ENCODE results near the gene CNBD2.
"Not testable (repeated sequence)": the region's sequence is repeated elsewhere in the genome, so short reads cannot be mapped to it uniquely, and the experiment has no call there.

Gene CNBD2

DNA sequence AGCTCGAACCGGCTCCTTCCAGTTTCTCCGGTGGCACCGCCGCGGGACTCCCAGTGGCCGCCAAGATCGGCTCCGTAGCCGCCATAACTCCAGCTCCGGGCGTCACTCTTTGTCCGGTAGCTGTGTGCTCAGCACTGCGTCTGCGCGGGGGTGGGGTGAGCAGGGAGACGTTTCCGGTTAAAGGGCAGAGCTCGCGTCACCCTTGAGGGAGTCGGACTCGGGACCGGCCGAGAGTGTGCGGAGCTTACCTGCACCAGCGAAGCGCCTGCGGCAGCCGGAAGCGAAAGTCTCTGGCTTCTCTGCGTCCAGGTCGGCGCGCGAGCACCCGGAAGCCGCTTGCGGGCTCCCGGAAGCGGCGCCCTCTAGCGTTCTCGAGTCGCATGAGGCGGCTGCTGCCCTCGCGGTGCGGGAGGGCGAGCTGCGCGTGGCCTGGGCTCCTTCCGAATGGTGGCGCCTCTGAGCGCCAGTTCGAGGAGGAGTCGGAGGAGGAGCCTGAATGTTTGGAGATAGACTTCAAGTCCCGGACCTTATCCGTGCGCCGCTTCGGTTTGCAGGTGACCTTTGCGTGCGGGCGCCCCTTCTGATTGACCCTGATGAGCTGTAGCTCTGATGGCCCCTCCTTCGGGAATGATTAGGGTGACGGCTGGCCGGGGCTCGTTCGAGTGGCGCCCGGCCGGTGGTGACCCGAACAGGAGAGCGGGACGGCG, 14.0 kb upstream of the CNBD2 start, which contains the start of gene SCAND1:
Gene SCAND1 (minus strand): TSS at position 303 of the 707 bp plus-strand sequence. CDS start 218 bp downstream, at position 85.
- under 1% methylated on average over 73 of the region's 76 CpGs for WGBS (ENCODE audit: insufficient coverage)
- Histone ChIP-seq H3K9me3 (ENCODE audit: control extremely low read depth in 1 of 5, control insufficient read depth in 4 of 5, insufficient read depth in 2 of 5, low read depth in 1 of 5, low read length in 4 of 5) (no peaks in the 10 kb centered on the region), H3K27me3 (replicated peaks in 2 of 5; ENCODE audit: control insufficient read depth in 4 of 5, insufficient read depth in 5 of 5, low read length in 4 of 5) (no peaks in the 10 kb centered on the region), H3K36me3 (ENCODE audit: control insufficient read depth in 4 of 4, insufficient read depth in 4 of 4, low read length in 3 of 4) (peaks cover 0 to 7% (median under 1%) of the 10 kb centered on the region in 4 experiments), H3K4me3 (ENCODE audit: control insufficient read depth in 1 of 7, extremely low read depth in 1 of 7, insufficient read depth in 4 of 7, low read depth in 2 of 7, low read length in 6 of 7) (peak within 1 kb of the TSS; percentile 82 to 96 (median 90)), H3K27ac (ENCODE audit: insufficient read depth in 1 of 2, low read depth in 1 of 2, low read length in 2 of 2, poor library complexity in 1 of 2, severe bottlenecking in 2 of 2) (peak within 1 kb of the TSS; percentile 91 to 97), H3K4me1 (ENCODE audit: control extremely low read depth in 1 of 4, control insufficient read depth in 4 of 4, insufficient read depth in 4 of 4, low read length in 3 of 4) (peaks cover 9 to 26% (median 19%) of the 10 kb centered on the region in 4 experiments)
- CTCF ChIA-PET = interaction anchor here (0.6 to 3.4 kb wide), 22 partner anchors 9 to 1224 kb away, joined by 3 to 29 read pairs (median 4); partner anchors contain the start of genes CNBD2, PHF20 and RBM39
- POLR2A ChIA-PET = interaction anchor here (0.5 to 1.9 kb wide), 7 partner anchors 11 to 1260 kb away, joined by 3 to 9 read pairs (median 4); partner anchors contain the start of gene RBM39
- DNase-seq = peak; percentile 96 to 98 (median 98)

DNA sequence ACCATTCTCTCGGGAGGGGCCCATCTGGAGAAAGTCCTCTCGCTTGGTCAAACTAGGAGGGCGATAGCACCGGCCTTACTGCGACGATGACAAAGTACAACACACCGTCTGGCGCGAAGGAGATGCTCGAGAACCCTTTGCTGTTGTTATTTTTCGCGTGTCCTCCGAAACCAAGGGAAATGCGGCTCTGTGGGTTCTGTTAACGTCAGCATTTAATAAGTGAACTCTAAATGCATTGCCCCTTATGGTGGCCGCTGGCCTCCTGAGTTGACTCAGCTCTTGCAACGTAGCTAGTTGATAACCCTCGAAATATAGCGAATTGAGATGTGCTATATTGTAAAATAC, 13.5 kb upstream of the CNBD2 start:
- ChIA-PET CTCF (interaction anchor here (0.7 to 3.4 kb wide), 17 partner anchors 9 to 213 kb away, joined by 3 to 29 read pairs (median 6); partner anchors contain the start of genes CNBD2, PHF20 and RBM39), POLR2A (interaction anchor here (0.6 to 1.9 kb wide), 4 partner anchors 96 to 1260 kb away, joined by 3 to 9 read pairs (median 4); partner anchors contain the start of gene RBM39)
- Histone ChIP-seq H3K4me3 (ENCODE audit: control insufficient read depth in 1 of 7, extremely low read depth in 1 of 7, insufficient read depth in 4 of 7, low read depth in 2 of 7, low read length in 6 of 7) (peak overlapping the region; percentile 82 to 96 (median 90)), H3K36me3 (ENCODE audit: control insufficient read depth in 4 of 4, insufficient read depth in 4 of 4, low read length in 3 of 4) (peaks cover 0 to 4% (median 0%) of the 10 kb centered on the region in 4 experiments), H3K27me3 (replicated peaks in 2 of 5; ENCODE audit: control insufficient read depth in 4 of 5, insufficient read depth in 5 of 5, low read length in 4 of 5) (no peaks in the 10 kb centered on the region), H3K4me1 (ENCODE audit: control extremely low read depth in 1 of 4, control insufficient read depth in 4 of 4, insufficient read depth in 4 of 4, low read length in 3 of 4) (peaks cover 9 to 26% (median 19%) of the 10 kb centered on the region in 4 experiments), H3K9me3 (ENCODE audit: control extremely low read depth in 1 of 5, control insufficient read depth in 4 of 5, insufficient read depth in 2 of 5, low read depth in 1 of 5, low read length in 4 of 5) (no peaks in the 10 kb centered on the region), H3K27ac (ENCODE audit: insufficient read depth in 1 of 2, low read depth in 1 of 2, low read length in 2 of 2, poor library complexity in 1 of 2, severe bottlenecking in 2 of 2) (peak overlapping the region; percentile 91 to 97)
- DNase-seq = peak; percentile 67 to 79 (median 79)
- under 1% methylated on average over 15 of the region's 19 CpGs for WGBS (ENCODE audit: insufficient coverage)

DNA sequence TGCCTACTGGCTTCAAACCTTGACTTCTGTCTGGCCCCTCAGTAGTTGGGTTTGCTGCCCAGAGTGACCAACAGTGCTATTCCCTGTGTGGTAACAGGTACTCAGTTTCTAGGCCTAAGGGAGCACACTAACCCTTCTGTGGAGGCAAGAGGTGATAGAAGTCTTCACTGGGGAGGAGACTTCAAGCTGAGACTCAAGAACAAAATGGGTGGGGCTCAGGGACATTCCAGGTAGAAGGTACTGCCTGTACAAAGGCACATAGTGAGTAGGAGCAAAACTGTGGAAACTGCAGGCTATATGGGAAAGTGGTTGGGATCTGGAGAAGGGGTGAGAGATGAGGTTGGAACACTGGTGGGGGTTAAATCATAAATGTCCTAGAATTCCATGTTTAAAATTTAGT, 11.8 kb upstream of the CNBD2 start:
- Histone ChIP-seq H3K4me1 (ENCODE audit: control extremely low read depth in 1 of 4, control insufficient read depth in 4 of 4, insufficient read depth in 4 of 4, low read length in 3 of 4) (peaks cover 9 to 26% (median 19%) of the 10 kb centered on the region in 4 experiments), H3K27me3 (replicated peaks in 2 of 5; ENCODE audit: control insufficient read depth in 4 of 5, insufficient read depth in 5 of 5, low read length in 4 of 5) (no peaks in the 10 kb centered on the region), H3K4me3 (ENCODE audit: control insufficient read depth in 1 of 7, extremely low read depth in 1 of 7, insufficient read depth in 4 of 7, low read depth in 2 of 7, low read length in 6 of 7) (no peak overlapping the region), H3K9me3 (ENCODE audit: control extremely low read depth in 1 of 5, control insufficient read depth in 4 of 5, insufficient read depth in 2 of 5, low read depth in 1 of 5, low read length in 4 of 5) (no peaks in the 10 kb centered on the region), H3K27ac (ENCODE audit: insufficient read depth in 1 of 2, low read depth in 1 of 2, low read length in 2 of 2, poor library complexity in 1 of 2, severe bottlenecking in 2 of 2) (no peak overlapping the region), H3K36me3 (ENCODE audit: control insufficient read depth in 4 of 4, insufficient read depth in 4 of 4, low read length in 3 of 4) (peaks cover 0 to 4% (median 0%) of the 10 kb centered on the region in 4 experiments)
- CTCF ChIA-PET = interaction anchor here (1.2 to 3.4 kb wide), 3 partner anchors 7 to 110 kb away, joined by 3 to 22 read pairs (median 21); no protein-coding TSS in a partner anchor
- POLR2A ChIA-PET = interaction anchor here (0.6 kb wide), 1 partner anchor 187 kb away, joined by 4 read pairs; no protein-coding TSS in a partner anchor
- DNase-seq = no peak

- POLR2A ChIA-PET; DNase-seq; H3K9me3 ChIP-seq (ENCODE audit: control extremely low read depth in 1 of 5, control insufficient read depth in 4 of 5, insufficient read depth in 2 of 5, low read depth in 1 of 5, low read length in 4 of 5); H3K4me3 ChIP-seq (ENCODE audit: control insufficient read depth in 1 of 7, extremely low read depth in 1 of 7, insufficient read depth in 4 of 7, low read depth in 2 of 7, low read length in 6 of 7); H3K4me1 ChIP-seq (ENCODE audit: control extremely low read depth in 1 of 4, control insufficient read depth in 4 of 4, insufficient read depth in 4 of 4, low read length in 3 of 4); H3K27ac ChIP-seq (ENCODE audit: insufficient read depth in 1 of 2, low read depth in 1 of 2, low read length in 2 of 2, poor library complexity in 1 of 2, severe bottlenecking in 2 of 2); H3K27me3 ChIP-seq (replicated peaks in 2 of 5; ENCODE audit: control insufficient read depth in 4 of 5, insufficient read depth in 5 of 5, low read length in 4 of 5); H3K36me3 ChIP-seq (ENCODE audit: control insufficient read depth in 4 of 4, insufficient read depth in 4 of 4, low read length in 3 of 4): not testable (repeated sequence)
- WGBS (ENCODE audit: insufficient coverage) = 100% methylated on average over 3 of the region's 6 CpGs
- CTCF ChIA-PET = interaction anchor here (1.0 to 1.3 kb wide), 2 partner anchors 34 to 36 kb away, joined by 3 to 5 read pairs; no protein-coding TSS in a partner anchor
These were observed 9.1 kb upstream of the CNBD2 start for GRCh38 chr20:35959291-35959690.

DNA sequence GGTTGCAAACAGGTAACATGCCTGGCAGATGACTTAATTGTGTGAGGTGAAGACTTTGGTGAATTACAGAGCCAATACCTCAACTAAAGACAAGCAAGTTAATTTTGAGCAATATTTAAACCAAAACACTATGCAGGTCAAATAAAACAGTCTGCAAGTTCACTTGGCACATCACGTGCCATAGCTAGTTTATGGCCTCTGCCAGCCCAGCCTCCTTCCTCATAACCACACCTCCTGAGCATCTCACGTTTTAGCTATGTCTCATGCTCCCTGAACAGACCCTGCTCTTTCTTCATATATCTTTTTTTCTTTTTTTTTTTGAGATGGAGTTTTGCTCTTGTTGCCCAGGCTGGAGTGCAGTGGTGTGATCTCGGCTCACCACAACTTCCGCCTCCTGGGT, 4.5 kb upstream of the CNBD2 start:
- Histone ChIP-seq H3K9me3 (ENCODE audit: control extremely low read depth in 1 of 5, control insufficient read depth in 4 of 5, insufficient read depth in 2 of 5, low read depth in 1 of 5, low read length in 4 of 5) (no peaks in the 10 kb centered on the region), H3K27me3 (replicated peaks in 2 of 5; ENCODE audit: control insufficient read depth in 4 of 5, insufficient read depth in 5 of 5, low read length in 4 of 5) (peaks cover 0 to 2% (median 0%) of the 10 kb centered on the region in 5 experiments), H3K4me1 (ENCODE audit: control extremely low read depth in 1 of 4, control insufficient read depth in 4 of 4, insufficient read depth in 4 of 4, low read length in 3 of 4) (no peaks in the 10 kb centered on the region), H3K4me3 (ENCODE audit: control insufficient read depth in 1 of 7, extremely low read depth in 1 of 7, insufficient read depth in 4 of 7, low read depth in 2 of 7, low read length in 6 of 7) (no peak overlapping the region), H3K27ac (ENCODE audit: insufficient read depth in 1 of 2, low read depth in 1 of 2, low read length in 2 of 2, poor library complexity in 1 of 2, severe bottlenecking in 2 of 2) (no peak overlapping the region), H3K36me3 (ENCODE audit: control insufficient read depth in 4 of 4, insufficient read depth in 4 of 4, low read length in 3 of 4) (no peaks in the 10 kb centered on the region)
- CTCF ChIA-PET = interaction anchor here (0.6 to 3.8 kb wide), 4 partner anchors 9 to 28 kb away, joined by 3 to 21 read pairs (median 10); partner anchors contain the start of gene SCAND1
- POLR2A ChIA-PET = no interaction called here
- WGBS (ENCODE audit: insufficient coverage) = 91% methylated on average over 2 of the region's 4 CpGs
- no peak for DNase-seq

GRCh38 chr20:35968930-35969329, 540 bp downstream of the CNBD2 start:
- H3K4me1 ChIP-seq (ENCODE audit: control extremely low read depth in 1 of 4, control insufficient read depth in 4 of 4, insufficient read depth in 4 of 4, low read length in 3 of 4) = no peaks in the 10 kb centered on the region
- H3K9me3 ChIP-seq (ENCODE audit: control extremely low read depth in 1 of 5, control insufficient read depth in 4 of 5, insufficient read depth in 2 of 5, low read depth in 1 of 5, low read length in 4 of 5) = no peaks in the 10 kb centered on the region
- H3K4me3 ChIP-seq (ENCODE audit: control insufficient read depth in 1 of 7, extremely low read depth in 1 of 7, insufficient read depth in 4 of 7, low read depth in 2 of 7, low read length in 6 of 7) = no peak overlapping the region
- CTCF ChIA-PET = interaction anchor here (2.3 kb wide), 1 partner anchor 14 kb away, joined by 11 read pairs; the partner anchor contains the start of gene SCAND1
- peaks cover 0 to 2% (median 0%) of the 10 kb centered on the region in 5 experiments for H3K27me3 ChIP-seq (replicated peaks in 2 of 5; ENCODE audit: control insufficient read depth in 4 of 5, insufficient read depth in 5 of 5, low read length in 4 of 5)
- POLR2A ChIA-PET = interaction anchor here (1.1 kb wide), 1 partner anchor 21 kb away, joined by 3 read pairs; no protein-coding TSS in a partner anchor
- DNase-seq = no peak
- H3K36me3 ChIP-seq (ENCODE audit: control insufficient read depth in 4 of 4, insufficient read depth in 4 of 4, low read length in 3 of 4) = no peaks in the 10 kb centered on the region
- H3K27ac ChIP-seq (ENCODE audit: insufficient read depth in 1 of 2, low read depth in 1 of 2, low read length in 2 of 2, poor library complexity in 1 of 2, severe bottlenecking in 2 of 2) = no peak overlapping the region
- WGBS (ENCODE audit: insufficient coverage) = 80% methylated on average over 1 of the region's 1 CpG
